ENCODE measurements around the gene FAM193A.
A peak's percentile ranks its signal among the peaks of the same experiment; 100 is the strongest.
"Not testable (repeated sequence)": the region's sequence is repeated elsewhere in the genome, so short reads cannot be mapped to it uniquely, and the experiment has no call there.

The FAM193A gene

DNA sequence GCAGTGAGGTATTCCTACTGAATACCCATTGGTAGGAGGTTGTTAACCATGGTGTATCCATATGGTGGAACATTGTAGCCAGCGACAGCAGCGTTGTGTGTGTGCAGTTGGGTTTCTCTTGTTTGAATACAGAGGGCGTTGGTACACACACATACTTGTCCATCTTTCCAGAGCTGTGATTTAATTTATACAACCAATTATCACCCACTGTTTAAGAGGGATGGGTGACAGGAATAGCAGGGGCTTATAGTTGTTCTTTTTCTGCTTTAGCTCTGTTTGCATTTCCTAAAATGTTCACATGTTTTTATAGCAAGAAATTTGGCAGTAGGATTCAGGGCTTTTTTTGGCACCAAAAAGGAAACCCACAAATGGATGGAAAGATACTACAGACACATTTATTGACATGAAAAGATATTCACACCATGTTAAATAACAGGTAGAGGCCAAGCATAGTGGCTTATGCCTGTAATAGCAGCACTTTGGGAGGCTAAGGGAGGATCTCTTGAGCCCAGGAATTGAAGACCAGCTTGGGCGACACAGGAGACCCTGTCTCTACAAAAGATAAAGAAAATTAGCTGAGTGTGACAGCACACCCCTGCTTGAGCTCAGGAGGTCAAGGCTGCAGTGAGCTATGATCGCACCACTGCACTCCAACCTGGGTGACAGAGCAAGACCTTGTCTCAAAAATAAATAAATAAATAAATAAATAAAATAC lies 159.1 kb downstream of the FAM193A start:
- no peak for DNase-seq

DNA sequence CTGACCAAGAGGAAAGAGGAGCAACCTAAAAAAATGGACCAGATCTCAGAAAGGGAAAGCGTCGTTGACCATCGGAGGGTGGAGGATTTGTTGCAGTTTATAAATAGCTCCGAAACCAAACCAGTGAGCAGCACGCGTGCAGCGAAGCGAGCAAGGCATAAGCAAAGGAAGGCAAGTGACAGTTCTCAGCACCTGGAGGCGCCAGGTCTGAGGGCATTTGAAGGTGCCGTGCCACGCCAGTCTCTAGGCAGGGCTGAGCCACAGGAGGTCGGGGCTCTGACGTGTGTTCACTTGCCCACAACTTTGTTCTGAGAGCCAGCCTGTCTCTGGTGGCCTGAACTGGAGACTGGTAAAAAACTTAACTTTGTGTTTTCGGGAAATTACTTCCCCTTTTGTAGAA lies 160.0 kb downstream of the FAM193A start:
- no peak for DNase-seq

DNA sequence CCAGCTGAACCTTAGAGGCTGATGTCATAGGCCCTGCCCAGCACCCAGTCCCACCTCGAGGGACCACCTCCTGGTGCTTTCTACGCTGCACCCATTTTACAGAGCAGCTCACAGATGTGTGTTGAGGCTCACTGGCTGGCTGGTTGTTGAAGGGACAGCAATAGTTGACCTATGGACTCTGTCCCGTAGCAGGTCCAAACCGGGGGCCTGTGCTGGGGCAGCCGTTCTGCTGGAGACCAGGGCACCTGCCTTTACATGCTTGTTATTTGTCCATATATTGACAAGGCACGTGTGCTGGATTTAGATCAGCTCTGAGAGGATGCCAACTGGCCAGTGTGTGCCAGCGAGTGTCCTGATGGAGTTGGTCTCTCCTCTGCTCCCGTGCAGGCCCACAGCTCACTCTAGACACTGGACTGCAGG lies 161.6 kb downstream of the FAM193A start:
- DNase-seq: no peak

DNA sequence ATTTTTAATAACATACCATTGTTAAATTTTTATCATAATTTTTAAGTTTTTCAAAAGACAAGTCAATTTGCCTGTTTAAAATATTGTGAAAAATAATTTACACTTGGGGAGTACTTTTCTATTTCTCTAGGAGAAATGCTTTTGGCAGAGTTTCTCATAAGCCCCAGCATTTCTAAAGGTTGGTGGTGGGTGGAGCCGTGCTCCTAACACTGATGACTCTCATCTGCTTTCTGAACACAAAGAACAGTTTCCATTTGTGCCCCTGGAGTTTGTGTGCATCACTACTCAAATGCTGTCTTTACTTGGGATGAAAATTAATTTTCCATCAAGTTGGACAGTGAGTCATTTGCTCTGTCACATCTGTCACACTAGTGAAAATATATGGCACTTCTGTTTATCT lies 162.1 kb downstream of the FAM193A start:
- no peak for DNase-seq

DNA sequence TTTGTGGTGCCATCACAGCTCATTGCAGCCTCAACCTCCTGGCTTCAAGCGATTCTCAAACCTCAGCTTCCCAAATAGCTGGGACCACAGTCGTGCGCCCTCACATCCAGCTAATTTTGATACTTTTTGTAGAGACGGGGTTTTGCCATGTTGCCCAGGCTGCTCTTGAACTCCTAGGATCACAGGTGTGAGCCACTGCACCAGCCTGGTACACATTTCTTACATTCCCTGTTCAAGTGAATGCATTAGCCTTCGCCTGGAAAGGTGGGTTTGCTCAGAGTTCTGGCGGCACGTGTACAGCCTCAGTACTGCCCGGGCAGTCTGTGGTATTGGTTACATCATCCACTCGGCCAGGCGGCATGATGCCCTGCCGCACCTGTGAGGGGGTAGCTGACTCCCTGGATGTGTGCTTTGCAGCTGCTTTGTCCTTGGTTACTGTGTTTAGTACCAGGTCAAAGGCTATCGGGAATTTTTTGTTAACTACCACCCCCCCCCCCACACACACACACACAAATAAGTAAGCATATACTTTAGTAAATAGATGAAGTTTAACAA lies 162.6 kb downstream of the FAM193A start:
- no peak for DNase-seq

DNA sequence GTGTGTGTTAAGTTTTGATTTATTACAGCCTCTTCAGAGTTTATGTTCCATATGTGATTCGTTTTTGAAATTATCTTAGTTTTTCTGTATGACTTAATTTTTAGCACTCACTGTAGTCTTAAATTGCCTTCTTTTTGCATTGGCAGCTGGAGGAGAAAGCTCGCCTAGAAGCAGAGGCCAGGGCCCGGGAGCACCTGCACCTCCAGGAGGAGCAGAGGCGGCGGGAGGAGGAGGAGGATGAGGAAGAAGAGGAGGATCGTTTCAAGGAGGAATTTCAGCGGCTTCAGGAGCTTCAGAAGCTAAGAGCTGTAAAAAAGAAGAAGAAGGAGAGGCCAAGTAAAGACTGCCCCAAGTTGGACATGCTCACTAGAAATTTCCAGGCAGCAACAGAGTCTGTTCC lies 163.1 kb downstream of the FAM193A start:
- no peak for DNase-seq

DNA sequence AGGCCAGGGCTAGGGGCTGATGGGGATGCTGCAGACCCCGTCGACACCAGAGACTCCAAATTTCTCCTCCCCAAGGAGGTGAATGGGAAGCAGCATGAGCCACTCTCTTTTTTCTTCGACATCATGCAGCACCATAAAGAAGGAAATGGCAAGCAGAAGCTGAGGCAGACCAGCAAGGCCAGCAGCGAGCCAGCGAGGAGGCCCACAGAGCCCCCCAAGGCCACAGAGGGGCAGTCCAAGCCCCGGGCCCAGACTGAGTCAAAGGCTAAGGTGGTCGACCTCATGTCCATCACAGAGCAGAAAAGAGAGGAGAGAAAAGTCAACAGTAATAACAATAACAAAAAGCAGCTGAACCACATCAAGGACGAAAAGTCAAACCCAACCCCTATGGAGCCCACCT lies 163.6 kb downstream of the FAM193A start:
- DNase-seq: no peak

DNA sequence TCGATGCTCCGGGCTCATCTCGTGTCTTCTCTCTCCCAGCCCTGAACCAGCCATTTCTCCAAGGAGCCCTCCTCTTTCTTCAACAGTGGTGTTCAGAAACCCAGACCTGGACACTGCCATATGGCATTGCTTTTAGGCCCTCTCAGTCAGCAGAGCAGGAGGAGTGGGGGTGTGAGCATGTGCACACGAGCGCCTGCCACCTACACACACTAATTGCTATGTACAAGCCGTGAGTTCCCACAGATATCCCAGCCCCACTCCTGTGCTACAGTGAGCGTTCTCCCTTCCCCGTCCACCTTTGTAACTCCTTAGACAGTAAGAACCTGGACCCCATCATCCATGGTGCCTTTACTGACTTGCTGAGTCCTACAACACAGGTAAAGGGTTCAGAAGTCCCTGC lies 165.9 kb downstream of the FAM193A start:
- no peak for DNase-seq

DNA sequence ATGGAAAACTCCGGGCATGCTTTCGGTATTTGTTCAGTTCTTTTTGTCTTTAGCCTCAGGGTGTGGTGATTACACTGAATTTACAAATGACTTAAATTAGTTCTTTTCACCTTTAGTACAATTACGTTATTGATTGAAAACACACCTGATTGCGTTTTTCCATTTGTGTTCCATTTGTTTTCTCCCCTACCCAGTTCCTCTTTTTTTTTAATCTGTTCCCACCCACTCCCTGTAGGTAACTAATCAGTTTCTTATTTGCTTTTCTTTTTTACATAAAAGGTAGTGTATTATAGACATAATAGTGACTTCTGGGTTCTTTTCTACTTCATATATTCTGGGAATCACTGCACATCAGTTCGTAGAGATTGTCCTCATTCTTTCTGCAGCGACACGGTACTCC lies 166.3 kb downstream of the FAM193A start:
- DNase-seq: no peak

DNA sequence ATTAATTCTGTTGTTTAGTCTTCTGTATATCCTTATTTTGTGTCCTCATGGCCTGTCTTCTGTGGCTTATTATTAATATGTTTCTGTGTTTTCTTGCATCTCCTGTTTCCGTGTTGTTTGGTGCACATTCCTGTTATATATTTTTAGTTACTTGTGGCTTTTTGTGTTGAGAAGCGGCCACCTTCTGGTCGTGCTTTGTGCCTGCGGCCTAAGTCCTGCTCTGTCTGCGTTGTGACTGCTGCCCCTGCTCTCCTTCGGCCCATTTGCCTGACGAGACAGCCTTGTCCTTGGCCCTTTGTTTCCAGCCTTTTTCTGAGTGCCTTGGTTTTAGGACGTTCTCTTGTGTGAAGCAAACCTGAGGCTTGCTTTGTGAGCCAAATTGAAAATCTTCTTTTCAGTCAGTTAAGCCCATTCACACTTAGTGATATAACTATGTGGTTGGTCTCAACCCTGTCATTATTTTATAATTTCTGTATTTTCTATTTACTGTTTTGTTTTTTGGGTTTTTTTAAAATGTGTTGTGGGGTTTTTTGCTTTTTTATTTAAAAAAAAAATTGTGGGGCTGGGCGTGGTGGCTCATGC lies 175.9 kb downstream of the FAM193A start:
- no peak for DNase-seq

DNA sequence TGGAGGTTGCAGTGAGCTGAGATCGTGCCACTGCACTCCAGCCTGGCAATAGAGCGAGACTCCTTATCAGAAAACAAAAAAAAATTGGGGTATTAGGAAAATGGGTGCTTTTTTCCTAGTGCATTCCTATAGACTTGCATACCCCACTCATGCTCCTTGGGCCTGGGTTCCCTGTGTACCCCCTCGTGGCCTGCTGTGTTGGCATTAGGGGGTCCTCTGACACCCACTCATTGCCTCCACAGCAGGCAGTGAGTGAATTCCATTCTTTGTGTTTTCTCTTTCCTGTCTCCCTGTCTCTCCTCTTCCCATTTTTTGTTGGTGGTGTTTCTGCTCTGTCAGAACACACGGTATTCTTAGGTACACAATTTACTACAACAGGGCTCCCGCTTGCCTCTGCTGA lies 176.9 kb downstream of the FAM193A start:
- DNase-seq: no peak

DNA sequence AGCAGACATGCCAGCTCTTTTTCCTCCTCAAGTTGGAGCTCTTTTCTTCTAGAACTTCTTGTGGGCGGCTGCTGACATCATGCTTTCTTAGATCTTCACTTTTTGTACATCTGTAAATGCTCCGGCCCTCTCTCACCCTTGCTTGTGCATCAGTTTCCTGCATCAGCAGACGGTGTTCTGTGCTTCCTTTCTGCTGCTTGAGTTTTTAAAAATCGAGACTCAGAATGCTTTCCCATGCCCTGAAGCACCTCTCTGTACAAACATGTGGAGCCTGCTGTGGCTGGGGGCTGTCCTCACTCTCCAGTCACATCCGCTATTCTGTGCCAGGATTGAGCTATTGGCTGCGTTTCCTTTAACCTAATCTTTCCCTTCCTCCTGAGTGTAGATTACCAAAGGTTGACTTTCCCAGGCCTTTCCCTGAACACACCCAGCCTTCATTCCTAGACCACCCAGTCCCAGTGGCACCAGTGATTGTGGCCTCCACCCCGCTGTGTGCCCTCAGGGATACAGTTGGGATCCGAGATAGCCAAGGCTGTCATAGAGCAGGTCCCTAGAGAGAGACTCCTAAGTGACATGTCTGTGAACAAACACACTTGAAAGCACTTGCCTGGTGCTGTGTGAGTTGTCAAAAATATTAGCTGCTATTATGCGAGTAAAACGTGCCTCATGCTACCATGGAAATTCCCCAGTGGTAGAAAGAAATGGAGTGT lies 177.8 kb downstream of the FAM193A start:
- DNase-seq: peak; percentile 52

DNA sequence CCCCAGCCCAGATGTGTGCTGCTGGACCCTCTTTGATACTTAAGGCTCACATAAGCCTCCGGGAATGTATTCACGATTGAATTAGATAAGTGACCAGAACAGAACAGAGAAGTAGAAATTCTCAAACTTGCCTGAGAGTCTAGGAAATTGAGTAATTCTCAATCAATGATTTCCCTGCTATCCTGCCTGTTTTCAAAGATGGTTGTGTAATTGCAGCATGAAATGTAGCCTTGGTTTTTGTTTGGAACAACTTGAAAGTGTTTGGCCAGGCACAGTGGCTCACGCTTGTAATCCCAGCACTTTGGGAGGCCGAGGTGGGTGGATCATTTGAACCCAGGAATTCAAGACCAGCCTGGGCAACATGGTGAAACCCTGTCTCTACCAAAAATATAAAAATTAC lies 178.5 kb downstream of the FAM193A start:
- DNase-seq: no peak

DNA sequence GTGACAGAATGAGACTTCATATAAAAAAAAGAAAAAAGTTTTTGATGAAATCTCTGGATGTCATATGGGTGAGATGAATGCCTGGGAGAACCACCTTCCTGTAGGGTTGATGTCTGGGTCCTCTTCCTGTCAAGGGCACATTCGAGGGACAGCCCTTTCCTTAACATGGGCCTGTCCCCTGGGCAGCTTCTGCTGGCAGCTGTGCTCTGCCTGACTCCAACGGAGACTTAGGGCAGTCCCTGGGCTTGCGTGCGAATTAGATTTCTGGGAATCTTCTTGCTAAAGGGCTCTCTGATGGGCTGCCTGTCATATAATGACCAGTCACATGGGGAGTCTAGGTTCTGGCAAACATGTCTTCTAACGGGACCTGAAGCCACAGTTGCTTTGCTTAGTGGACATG lies 179.0 kb downstream of the FAM193A start:
- no peak for DNase-seq

DNA sequence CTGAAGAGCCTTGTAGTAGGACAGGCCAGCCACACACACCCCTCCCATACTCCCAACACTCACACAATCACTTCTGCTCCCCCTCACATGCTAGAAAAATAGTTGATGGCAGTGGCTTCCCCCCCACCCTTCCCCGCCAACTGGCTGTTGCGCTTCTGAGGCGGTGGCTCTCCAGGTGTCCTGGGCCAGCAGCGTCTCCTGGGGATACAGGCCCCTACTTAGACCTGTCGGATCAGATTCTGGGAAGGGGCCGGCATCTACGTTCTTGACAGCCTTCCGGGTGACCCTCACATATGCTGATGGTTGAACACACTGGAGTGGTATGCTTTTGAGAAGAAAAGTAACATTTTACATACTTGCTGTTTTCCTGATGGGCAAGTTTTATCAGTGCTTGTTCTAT lies 179.8 kb downstream of the FAM193A start:
- DNase-seq: no peak

DNA sequence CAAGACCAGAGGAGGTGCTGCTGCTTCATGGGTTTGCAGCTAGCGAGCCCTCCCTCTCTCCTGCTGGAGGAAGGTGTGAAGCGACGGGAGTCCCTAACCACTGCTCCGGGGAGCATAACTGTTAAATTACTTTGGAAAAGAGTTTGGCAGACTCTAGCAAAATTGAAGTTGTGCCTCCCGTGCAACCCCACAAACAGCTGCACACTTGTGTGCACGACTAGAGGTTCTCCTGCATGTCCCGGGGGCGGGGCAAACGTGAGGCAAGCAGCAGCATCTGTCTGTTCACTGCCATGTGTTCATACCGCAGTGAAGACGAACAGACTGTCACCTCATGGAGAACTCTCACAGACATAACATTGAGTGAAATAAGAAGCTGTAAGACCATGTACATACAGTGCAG lies 185.1 kb downstream of the FAM193A start:
- no peak for DNase-seq

DNA sequence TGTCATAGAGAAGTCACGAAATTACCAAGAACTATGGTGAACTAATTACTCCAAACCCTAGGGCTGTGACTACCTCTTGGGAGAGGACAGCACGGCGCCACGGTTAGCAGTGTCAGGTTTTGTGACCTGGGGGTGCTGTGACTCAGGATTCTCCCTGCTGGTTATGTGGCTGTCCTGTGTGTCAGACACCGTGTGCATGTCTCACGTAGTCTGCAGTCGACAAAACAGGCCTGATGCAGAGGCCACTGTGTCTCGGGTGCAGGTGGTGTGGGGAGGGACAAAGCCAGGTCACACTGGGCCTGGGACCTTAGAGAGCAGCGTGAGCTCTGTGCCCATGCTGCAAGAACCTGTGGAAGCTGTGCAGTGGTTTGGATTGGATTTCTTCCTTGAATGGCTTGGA lies 185.6 kb downstream of the FAM193A start:
- no peak for DNase-seq

DNA sequence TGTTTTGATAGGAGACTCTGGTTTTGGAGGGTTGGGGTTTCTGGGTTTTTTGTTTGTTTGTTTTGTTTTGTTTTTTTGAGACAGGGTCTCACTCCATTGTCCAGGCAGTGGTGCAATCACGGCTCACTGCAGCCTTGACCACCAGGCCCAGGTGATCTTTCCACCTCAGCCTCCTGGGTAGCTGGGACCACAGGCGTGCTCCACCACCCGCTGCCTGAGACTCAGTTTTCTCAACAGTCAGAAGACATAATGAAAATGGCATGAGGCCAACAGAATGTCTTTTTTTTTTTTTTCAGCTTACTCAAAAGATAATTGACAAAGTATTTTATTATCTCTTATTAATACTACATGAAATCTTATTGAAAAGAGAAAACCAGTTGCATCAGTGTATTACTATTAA lies 187.3 kb downstream of the FAM193A start:
- no peak for DNase-seq

DNA sequence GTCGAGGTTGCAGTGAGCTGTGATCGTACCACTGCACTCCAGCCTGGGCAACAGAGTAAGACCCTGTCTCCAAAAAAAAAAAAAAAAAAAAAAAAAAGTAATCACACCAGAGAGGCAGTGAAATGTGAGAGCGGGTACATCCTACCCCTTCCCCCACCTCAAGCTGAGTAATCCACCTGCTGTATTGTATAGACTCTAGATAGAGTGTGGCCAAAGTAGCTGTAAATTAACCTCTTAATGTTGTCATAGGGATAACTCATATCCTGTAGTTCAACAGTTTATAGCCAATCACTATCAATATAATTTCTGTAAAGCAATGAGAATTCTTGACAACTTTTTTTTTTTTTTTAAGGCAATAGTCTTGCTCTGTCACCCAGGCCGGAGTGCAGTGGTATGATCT lies 188.9 kb downstream of the FAM193A start:
- DNase-seq: no peak

DNA sequence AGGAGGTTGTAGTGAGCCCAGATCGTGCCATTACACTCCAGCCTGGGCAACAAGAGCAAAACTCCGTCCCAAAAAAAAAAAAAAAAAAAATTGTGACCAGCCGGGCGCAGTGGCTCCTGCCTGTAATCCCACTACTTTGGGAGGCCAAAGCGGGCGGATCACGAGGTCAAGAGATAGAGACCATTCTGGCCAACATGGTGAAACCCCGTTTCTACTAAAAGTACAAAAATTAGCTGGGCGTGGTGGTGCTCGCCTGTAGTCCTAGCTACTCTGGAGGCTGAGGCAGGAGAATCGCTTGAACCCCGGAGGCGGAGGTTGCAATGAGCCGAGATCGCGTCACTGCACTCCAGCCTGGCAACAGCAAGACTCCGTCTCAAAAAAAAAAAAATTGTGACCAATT lies 190.4 kb downstream of the FAM193A start:
- not testable (repeated sequence) for DNase-seq

DNA sequence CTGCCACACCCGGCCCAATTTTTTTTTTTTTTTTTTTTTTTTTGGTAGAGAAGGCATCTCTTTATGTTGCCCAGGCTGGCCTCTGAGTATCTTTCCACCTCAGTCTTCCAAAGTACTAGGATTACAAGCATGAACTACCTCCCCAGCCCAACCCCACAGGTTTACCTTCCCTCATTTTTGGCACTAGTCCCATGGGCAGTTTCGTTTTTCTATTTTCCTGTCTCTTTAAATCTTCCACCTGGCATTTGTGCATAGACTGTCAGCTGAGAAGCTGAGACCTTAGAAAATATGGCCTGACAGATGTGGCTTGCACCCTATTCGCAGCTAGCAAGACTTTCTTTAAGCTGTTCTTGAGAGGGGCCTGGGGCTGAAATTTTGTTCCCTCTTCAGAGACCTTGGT lies 191.8 kb downstream of the FAM193A start:
- DNase-seq: no peak

DNA sequence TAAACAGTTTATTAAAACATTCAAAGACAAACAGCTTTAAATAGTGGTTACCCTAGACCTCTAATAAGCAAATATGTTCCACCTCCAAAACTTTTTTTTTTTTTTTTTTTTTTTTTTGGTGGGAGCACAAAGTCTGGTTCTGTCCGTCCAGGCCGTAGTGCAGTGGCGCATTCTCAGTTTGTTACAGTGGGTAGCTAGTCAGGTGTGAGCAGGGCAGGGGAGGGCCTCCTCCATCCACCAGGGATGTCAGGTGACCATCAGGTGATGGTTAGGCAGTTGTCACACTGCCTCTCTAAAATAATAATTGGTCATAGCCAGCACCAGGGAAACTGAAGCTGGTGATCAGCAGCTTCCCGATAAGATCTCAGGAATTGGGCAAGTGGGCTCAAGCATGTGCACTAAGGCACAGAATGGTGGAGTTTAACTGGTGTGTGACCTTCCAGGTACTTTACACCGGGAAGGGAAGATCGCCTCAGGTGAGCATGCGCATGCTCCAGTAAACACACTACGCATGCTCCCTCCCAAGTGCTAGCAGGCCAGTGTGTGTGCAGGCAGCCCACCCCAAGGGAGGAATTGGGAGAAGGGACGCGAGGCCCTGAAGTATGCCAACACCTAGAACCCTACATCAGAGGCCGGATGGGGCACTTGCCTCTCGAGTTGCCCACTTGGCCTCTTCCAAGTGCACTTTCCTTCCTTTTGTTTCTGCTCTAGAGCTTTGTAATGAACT lies 192.5 kb downstream of the FAM193A start:
- no peak for DNase-seq

DNA sequence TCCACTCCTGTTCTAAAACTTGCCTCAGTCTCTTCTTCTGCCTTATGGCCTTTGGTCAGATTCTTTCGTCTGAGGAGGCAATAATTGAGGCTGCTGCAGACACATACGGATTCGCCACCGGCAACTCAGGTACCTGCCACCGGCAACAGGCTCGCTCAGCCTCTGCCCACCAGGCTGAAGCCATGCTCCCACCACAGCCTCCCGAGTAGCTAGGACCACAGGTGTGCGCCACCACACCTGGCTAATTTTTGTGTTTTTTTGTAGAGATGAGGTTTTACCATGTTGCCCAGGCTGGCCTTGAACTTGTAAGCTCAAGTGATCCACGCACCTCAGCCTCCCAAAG lies 193.1 kb downstream of the FAM193A start:
- no peak for DNase-seq

DNA sequence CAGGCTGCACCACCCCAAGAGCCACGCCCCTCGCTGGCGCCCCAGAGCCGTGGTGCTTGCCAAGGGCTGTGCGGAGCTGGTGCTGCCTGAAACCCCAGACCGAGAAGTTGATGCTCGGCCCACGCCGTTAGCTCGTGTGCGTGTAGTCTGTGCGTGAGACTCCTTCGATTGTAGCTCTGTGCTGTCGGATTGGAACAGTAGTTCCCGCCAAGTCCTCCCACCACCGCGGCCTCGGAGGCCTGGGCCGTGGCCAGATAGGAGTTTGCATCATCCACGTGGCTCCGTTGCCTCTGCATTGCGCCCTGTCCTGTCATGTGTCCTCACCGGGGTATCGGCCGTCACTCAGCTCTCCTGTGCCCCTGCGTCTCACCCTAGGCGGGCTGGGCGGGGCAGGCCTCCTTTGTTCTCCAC lies 195.5 kb downstream of the FAM193A start:
- no peak for DNase-seq

Measured in activated CD8-positive, alpha-beta memory T cell treated with anti-CD3 and anti-CD28 coated beads, Interleukin-2, amount 50 U/mL, for 4 hours (primary cell).